OCI-LY7 (cell line): ENCODE data around the gene EPB41L4B.
"Not testable (repeated sequence)": the region's sequence is repeated elsewhere in the genome, so short reads cannot be mapped to it uniquely, and the experiment has no call there.

Experiments used
- CTCF ChIP-seq: fragments of 200-600 bp; sonication (generic); conservative IDR thresholded peaks from 2 replicates; pipeline ENCODE4 v1.5.1; 2014; ENCODE audit warnings: mild to moderate bottlenecking, antibody characterized with exemption, low read length, moderate library complexity, mixed read lengths
- EZH2phosphoT487 ChIP-seq: fragments of 200-600 bp; sonication (generic); IDR thresholded peaks from 2 replicates; pipeline ENCODE4 v1.6.1; 2018; ENCODE audit warnings: low read depth, borderline replicate concordance, mild to moderate bottlenecking, mixed run types, antibody characterized with exemption, low read length, moderate library complexity, mixed read lengths

GRCh38 chr9:109283672-109284071 lies 37.2 kb downstream of the EPB41L4B start:
- not testable (repeated sequence) for TF ChIP-seq EZH2phosphoT487, CTCF
